ENCODE data around the gene UGT1A8. TPM values are rescaled to one million over a fixed set of nuclear protein-coding genes. Genes with fewer than 3 reads are reported as not detected.
A peak's percentile ranks its signal among the peaks of the same experiment; 100 is the strongest.
"Not testable (repeated sequence)": the region's sequence is repeated elsewhere in the genome, so short reads cannot be mapped to it uniquely, and the experiment has no call there.

UGT1A8 gene
- total RNA-seq, 1 experiment from 2014 or later: 2.2 TPM

GRCh38 chr2:233620204-233620603, 2.8 kb downstream of the UGT1A8 start:
- H3K36me3 ChIP-seq: no peaks in the 10 kb centered on the region
- peaks cover 2% of the 10 kb centered on the region; the same call in 1 of the 2 replicates for H3K27me3 ChIP-seq
- 0 out of 2 replicates have a peak, but pooled peaks cover 2% of the 10 kb centered on the region for H3K9me3 ChIP-seq
- DNase-seq: no peak
- no peak overlapping the region for H3K4me3 ChIP-seq

GRCh38 chr2:233621863-233622262, 4.4 kb downstream of the UGT1A8 start:
- not testable (repeated sequence) for H3K36me3 ChIP-seq, DNase-seq, H3K27me3 ChIP-seq, H3K9me3 ChIP-seq, H3K4me3 ChIP-seq

GRCh38 chr2:233627331-233628025, 10.0 kb downstream of the UGT1A8 start:
- Histone ChIP-seq H3K27me3 (no peaks in the 10 kb centered on the region), H3K36me3 (no peaks in the 10 kb centered on the region), H3K9me3 (peaks cover 7% of the 10 kb centered on the region), H3K4me3 (no peak overlapping the region)
- no peak for DNase-seq

GRCh38 chr2:233636306-233636705, 18.9 kb downstream of the UGT1A8 start, which contains the start of gene UGT1A10:
TSS of gene UGT1A10 (plus strand) at chr2:233636448. CDS start at chr2:233636523, 75 bp downstream.
- not testable (repeated sequence) for H3K36me3 ChIP-seq, H3K4me3 ChIP-seq, H3K27me3 ChIP-seq, H3K9me3 ChIP-seq
- DNase-seq: peak; percentile 13

- Histone ChIP-seq H3K9me3 (peaks cover 6% of the 10 kb centered on the region; the same call in 1 of the 2 replicates), H3K27me3 (no peaks in the 10 kb centered on the region; the same call in 1 of the 2 replicates), H3K4me3 (no peak overlapping the region), H3K36me3 (no peaks in the 10 kb centered on the region)
- no peak for DNase-seq
Observed at GRCh38 chr2:233638836-233639235, 21.4 kb downstream of the UGT1A8 start.

- Histone ChIP-seq H3K27me3 (no peaks in the 10 kb centered on the region; the same call in 1 of the 2 replicates), H3K4me3 (no peak overlapping the region), H3K36me3 (no peaks in the 10 kb centered on the region), H3K9me3 (peaks cover 6% of the 10 kb centered on the region; the same call in 1 of the 2 replicates)
- no peak for DNase-seq
Observed at GRCh38 chr2:233639860-233640259, 22.4 kb downstream of the UGT1A8 start.

- peak; percentile 3 for DNase-seq
Observed at GRCh38 chr2:233643128-233643527, 25.7 kb downstream of the UGT1A8 start.

GRCh38 chr2:233646033-233646432, 28.6 kb downstream of the UGT1A8 start:
- not testable (repeated sequence) for H3K9me3 ChIP-seq, H3K4me3 ChIP-seq, DNase-seq, H3K27me3 ChIP-seq, H3K36me3 ChIP-seq

More at GRCh38 chr2:233643128-233643527, 25.7 kb downstream of the UGT1A8 start:
- Histone ChIP-seq H3K4me3 (no peak overlapping the region), H3K27me3 (no peaks in the 10 kb centered on the region), H3K9me3 (peaks cover 6% of the 10 kb centered on the region; the same call in 1 of the 2 replicates), H3K36me3 (no peaks in the 10 kb centered on the region)

GRCh38 chr2:233650981-233651380, 33.5 kb downstream of the UGT1A8 start:
- H3K4me3 ChIP-seq: no peak overlapping the region
- no peak for DNase-seq
- no peaks in the 10 kb centered on the region; the same call in 1 of the 2 replicates for H3K27me3 ChIP-seq
- no peaks in the 10 kb centered on the region for H3K36me3 ChIP-seq
- no peaks in the 10 kb centered on the region for H3K9me3 ChIP-seq

- Histone ChIP-seq H3K36me3 (no peaks in the 10 kb centered on the region), H3K4me3 (no peak overlapping the region), H3K9me3 (no peaks in the 10 kb centered on the region), H3K27me3 (no peaks in the 10 kb centered on the region; the same call in 1 of the 2 replicates)
- no peak for DNase-seq
Observed at GRCh38 chr2:233651430-233651829, 34.0 kb downstream of the UGT1A8 start.

GRCh38 chr2:233654501-233654900, 37.1 kb downstream of the UGT1A8 start:
- H3K4me3 ChIP-seq: no peak overlapping the region

GRCh38 chr2:233655043-233655442, 37.6 kb downstream of the UGT1A8 start:
- Histone ChIP-seq H3K27me3 (peaks cover 5% of the 10 kb centered on the region), H3K9me3 (no peaks in the 10 kb centered on the region), H3K4me3 (no peak overlapping the region), H3K36me3 (no peaks in the 10 kb centered on the region)
- DNase-seq: no peak

More at GRCh38 chr2:233654501-233654900, 37.1 kb downstream of the UGT1A8 start:
- peaks cover 5% of the 10 kb centered on the region for H3K27me3 ChIP-seq
- no peak for DNase-seq
- H3K9me3 ChIP-seq: no peaks in the 10 kb centered on the region
- no peaks in the 10 kb centered on the region for H3K36me3 ChIP-seq

GRCh38 chr2:233655943-233656342, 38.5 kb downstream of the UGT1A8 start:
- not testable (repeated sequence) for H3K36me3 ChIP-seq, H3K9me3 ChIP-seq, H3K27me3 ChIP-seq, DNase-seq, H3K4me3 ChIP-seq

- DNase-seq: no peak
- no peaks in the 10 kb centered on the region for H3K36me3 ChIP-seq
- no peak overlapping the region for H3K4me3 ChIP-seq
- no peaks in the 10 kb centered on the region for H3K9me3 ChIP-seq
- H3K27me3 ChIP-seq: peaks cover 5% of the 10 kb centered on the region
Observed at GRCh38 chr2:233656443-233656842, 39.0 kb downstream of the UGT1A8 start.

GRCh38 chr2:233658610-233659009, 41.2 kb downstream of the UGT1A8 start:
- Histone ChIP-seq H3K4me3 (no peak overlapping the region), H3K9me3 (no peaks in the 10 kb centered on the region; the same call in 1 of the 2 replicates), H3K36me3 (no peaks in the 10 kb centered on the region), H3K27me3 (peaks cover 5% of the 10 kb centered on the region)
- DNase-seq: no peak

GRCh38 chr2:233663911-233664310, 46.5 kb downstream of the UGT1A8 start:
- no peak for DNase-seq
- no peaks in the 10 kb centered on the region for H3K36me3 ChIP-seq
- no peak overlapping the region for H3K4me3 ChIP-seq
- H3K9me3 ChIP-seq: no peaks in the 10 kb centered on the region; the same call in 1 of the 2 replicates
- H3K27me3 ChIP-seq: no peaks in the 10 kb centered on the region; the same call in none of the 2 replicates

GRCh38 chr2:233668605-233669260, 51.3 kb downstream of the UGT1A8 start:
- no peak for DNase-seq
- H3K4me3 ChIP-seq: no peak overlapping the region
- H3K36me3 ChIP-seq: no peaks in the 10 kb centered on the region
- no peaks in the 10 kb centered on the region for H3K9me3 ChIP-seq
- no peaks in the 10 kb centered on the region; the same call in 1 of the 2 replicates for H3K27me3 ChIP-seq
